GM23248 (cell line): ENCODE data around the gene TBC1D13.

Experiments
- EZH2 ChIP-seq: fragments of 200-600 bp; sonication (generic); IDR thresholded peaks from 2 replicates; pipeline ENCODE4 v1.6.1; 2018; ENCODE audit warnings: antibody characterized with exemption, mild to moderate bottlenecking; ENCODE audit not compliant: insufficient read depth, poor library complexity, severe bottlenecking
- EZH2phosphoT487 ChIP-seq: fragments of 200-600 bp; sonication (generic); IDR thresholded peaks from 2 replicates; pipeline ENCODE4 v1.6.1; 2018; ENCODE audit warnings: antibody characterized with exemption, moderate library complexity, mild to moderate bottlenecking, low read depth; ENCODE audit not compliant: insufficient read depth

DNA sequence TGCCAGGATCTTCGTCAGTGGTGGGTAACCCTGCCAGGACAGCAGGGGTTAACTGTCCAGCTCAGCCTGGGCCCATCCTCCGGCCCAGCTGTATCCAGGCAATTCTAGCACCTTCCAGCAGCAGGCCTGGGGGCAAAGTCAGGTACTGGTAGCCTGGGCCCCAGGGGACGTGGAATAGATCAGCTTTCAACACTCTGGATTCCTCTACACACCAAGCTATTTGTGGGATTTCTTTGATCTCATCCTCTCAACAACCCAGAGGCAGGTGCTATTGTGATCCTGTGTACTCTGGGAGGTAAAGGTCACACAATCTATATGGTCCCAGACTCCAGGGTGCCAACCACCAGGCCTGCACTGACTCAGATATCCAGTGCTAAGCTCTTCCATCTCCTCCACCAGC lies 51.3 kb downstream of the TBC1D13 start:
- TF ChIP-seq EZH2, result no peak
- no peak for TF ChIP-seq EZH2phosphoT487
